ENCODE measurements around the gene RB1. TPM values are rescaled to one million over a fixed set of nuclear protein-coding genes. Genes with fewer than 3 reads are reported as not detected.

Gene RB1
- total RNA-seq, 1 donor from 2014 or later: 34.0 TPM

DNA sequence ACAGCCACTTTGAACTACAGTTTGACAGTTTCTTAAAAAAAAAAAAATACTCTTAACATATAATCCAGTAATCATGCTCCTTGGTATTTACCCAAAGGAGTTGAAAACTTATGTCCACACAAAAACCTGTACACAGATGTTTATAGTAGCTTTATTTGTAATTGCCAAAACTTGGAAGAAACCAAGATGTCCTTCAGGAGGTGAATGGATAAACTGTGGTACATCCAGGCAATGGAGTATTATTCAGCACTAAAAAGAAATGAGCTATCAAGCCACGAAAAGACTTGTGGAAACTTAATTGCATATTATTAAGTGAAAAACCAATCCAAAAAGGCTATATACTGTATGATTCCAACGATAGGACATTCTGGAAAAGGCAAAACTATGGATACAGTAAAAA lies 184.4 kb downstream of the RB1 start:
- Mint-ChIP-seq H3K9me3 (ENCODE audit: low read depth) (peaks cover 7% of the 10 kb centered on the region), H3K4me1 (ENCODE audit: low read depth) (peaks cover under 1% of the 10 kb centered on the region), H3K27me3 (no peaks in the 10 kb centered on the region), H3K36me3 (ENCODE audit: insufficient read depth) (peaks cover 21% of the 10 kb centered on the region), H3K4me3 (ENCODE audit: low read depth) (no peak overlapping the region), H3K27ac (no peak overlapping the region)
- TF ChIP-seq, protein P1, sequence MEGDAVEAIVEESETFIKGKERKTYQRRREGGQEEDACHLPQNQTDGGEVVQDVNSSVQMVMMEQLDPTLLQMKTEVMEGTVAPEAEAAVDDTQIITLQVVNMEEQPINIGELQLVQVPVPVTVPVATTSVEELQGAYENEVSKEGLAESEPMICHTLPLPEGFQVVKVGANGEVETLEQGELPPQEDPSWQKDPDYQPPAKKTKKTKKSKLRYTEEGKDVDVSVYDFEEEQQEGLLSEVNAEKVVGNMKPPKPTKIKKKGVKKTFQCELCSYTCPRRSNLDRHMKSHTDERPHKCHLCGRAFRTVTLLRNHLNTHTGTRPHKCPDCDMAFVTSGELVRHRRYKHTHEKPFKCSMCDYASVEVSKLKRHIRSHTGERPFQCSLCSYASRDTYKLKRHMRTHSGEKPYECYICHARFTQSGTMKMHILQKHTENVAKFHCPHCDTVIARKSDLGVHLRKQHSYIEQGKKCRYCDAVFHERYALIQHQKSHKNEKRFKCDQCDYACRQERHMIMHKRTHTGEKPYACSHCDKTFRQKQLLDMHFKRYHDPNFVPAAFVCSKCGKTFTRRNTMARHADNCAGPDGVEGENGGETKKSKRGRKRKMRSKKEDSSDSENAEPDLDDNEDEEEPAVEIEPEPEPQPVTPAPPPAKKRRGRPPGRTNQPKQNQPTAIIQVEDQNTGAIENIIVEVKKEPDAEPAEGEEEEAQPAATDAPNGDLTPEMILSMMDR (IDR thresholded peaks at IDR 0.05; ENCODE audit: unreplicated experiment): no peak
- DNase-seq (ENCODE audit: low spot score, unreplicated experiment): no peak

DNA sequence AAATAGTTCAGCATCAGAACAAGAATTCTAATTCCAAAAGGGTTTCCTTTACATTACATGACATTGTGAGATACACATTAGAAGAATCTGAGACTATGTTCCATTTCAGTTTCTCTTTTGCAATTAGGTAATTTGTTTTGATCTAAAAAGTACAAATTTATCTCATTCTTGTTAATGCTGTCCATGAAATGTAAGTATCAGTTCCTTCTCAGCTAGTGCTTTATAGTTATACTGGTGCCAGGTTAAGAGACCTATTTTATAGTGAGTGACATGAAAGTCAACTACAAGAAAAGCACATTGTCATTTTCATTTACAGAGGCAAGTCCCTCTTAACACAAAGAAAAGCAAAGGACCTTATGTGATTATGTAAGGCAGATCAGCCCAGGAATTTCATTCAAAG lies 185.4 kb downstream of the RB1 start:
- no peak overlapping the region for H3K4me3 Mint-ChIP-seq (ENCODE audit: low read depth)
- H3K36me3 Mint-ChIP-seq (ENCODE audit: insufficient read depth): peaks cover 19% of the 10 kb centered on the region
- no peak for DNase-seq (ENCODE audit: low spot score, unreplicated experiment)
- TF ChIP-seq, protein P1 (IDR thresholded peaks at IDR 0.05; ENCODE audit: unreplicated experiment): no peak
- H3K27me3 Mint-ChIP-seq: no peaks in the 10 kb centered on the region
- H3K27ac Mint-ChIP-seq: no peak overlapping the region
- no peaks in the 10 kb centered on the region for H3K4me1 Mint-ChIP-seq (ENCODE audit: low read depth)
- H3K9me3 Mint-ChIP-seq (ENCODE audit: low read depth): peaks cover 7% of the 10 kb centered on the region

DNA sequence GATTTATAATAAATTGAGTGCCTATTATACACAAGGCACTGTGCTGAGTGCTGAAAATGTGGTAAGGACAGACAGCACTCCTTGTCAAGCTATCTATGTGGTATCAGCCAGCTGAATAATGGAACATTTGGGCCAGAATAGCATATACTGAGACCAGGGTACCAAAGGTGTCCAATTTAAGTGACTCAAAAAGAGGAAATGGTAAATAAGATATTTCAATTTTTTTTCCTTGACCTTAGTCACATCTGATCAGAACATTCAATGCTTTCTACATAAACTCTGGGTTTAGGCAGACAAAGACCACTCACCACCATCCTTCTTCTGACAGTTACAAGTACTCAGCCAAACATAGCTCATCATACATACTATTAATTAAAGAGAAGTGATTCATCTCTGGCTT lies 186.1 kb downstream of the RB1 start:
- DNase-seq (ENCODE audit: low spot score, unreplicated experiment): no peak
- Mint-ChIP-seq H3K27me3 (no peaks in the 10 kb centered on the region), H3K4me1 (ENCODE audit: low read depth) (no peaks in the 10 kb centered on the region), H3K36me3 (ENCODE audit: insufficient read depth) (peaks cover 19% of the 10 kb centered on the region), H3K4me3 (ENCODE audit: low read depth) (no peak overlapping the region), H3K9me3 (ENCODE audit: low read depth) (peaks cover 7% of the 10 kb centered on the region), H3K27ac (no peak overlapping the region)
- TF ChIP-seq, protein P1 (IDR thresholded peaks at IDR 0.05; ENCODE audit: unreplicated experiment): no peak

DNA sequence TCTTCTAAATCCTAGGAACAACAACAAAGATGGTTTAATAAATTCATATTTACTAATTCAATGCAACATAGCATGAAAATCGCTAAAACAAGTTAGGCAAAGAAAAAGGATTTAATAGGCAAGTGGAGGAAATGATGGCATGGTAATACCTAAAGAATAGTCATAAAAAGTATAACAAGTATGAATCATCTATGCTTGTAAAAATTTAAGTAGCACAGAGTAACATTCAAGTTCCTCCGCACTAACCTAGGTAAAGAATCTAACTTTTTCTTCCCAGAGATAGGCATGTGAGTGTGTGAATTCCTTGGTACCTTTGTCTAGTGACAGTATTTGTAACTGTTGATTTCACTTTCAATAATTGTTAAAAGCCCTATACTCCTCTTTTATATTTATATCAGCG lies 186.7 kb downstream of the RB1 start:
- Mint-ChIP-seq H3K36me3 (ENCODE audit: insufficient read depth) (peaks cover 18% of the 10 kb centered on the region), H3K9me3 (ENCODE audit: low read depth) (peaks cover 7% of the 10 kb centered on the region), H3K27ac (no peak overlapping the region), H3K4me1 (ENCODE audit: low read depth) (no peaks in the 10 kb centered on the region), H3K4me3 (ENCODE audit: low read depth) (no peak overlapping the region), H3K27me3 (no peaks in the 10 kb centered on the region)
- TF ChIP-seq, protein P1 (IDR thresholded peaks at IDR 0.05; ENCODE audit: unreplicated experiment): no peak
- DNase-seq (ENCODE audit: low spot score, unreplicated experiment): no peak

DNA sequence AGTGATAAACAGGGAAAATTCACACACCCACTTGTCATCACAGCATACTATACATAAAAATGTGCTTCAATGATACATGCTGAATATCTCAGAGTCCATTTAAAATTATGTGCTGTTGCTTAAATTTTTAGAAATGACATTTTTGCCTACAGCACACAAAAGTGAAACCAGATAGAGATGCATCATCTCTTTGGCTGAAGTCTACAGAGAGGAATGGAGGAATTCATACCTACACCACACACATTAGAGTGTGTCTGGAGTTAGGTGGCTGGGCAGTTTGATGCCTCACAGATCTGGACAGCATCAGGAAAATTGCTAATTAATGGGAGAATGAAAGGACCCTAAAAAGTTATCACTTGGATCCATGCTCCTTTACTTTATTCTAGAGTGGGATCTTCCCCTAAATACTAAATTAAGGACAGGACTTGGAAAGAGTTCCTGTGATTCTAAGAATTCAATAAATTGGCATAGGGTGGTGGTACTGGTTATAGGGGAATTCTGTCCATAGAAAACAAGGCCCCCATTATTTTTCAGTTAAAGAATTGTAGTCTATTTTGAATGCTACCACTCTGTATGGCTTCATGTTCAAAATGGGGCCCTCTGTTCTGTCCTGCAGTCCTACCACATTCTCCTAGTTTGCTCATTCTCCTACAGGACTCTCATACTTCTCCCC lies 188.0 kb downstream of the RB1 start:
- Mint-ChIP-seq H3K9me3 (ENCODE audit: low read depth) (peaks cover 7% of the 10 kb centered on the region), H3K27ac (no peak overlapping the region), H3K4me3 (ENCODE audit: low read depth) (no peak overlapping the region), H3K27me3 (no peaks in the 10 kb centered on the region), H3K4me1 (ENCODE audit: low read depth) (no peaks in the 10 kb centered on the region), H3K36me3 (ENCODE audit: insufficient read depth) (peaks cover 16% of the 10 kb centered on the region)
- TF ChIP-seq, protein P1 (IDR thresholded peaks at IDR 0.05; ENCODE audit: unreplicated experiment): no peak
- no peak for DNase-seq (ENCODE audit: low spot score, unreplicated experiment)
